Measurements from ENCODE around the gene EIF4E1B.

- TF ChIP-seq POLR2A (IDR thresholded peaks at IDR 0.05; ENCODE audit: low read depth, low read length) (no peak), POLR2AphosphoS5 (IDR thresholded peaks at IDR 0.05; ENCODE audit: low read depth, low read length) (no peak), TAF1 (IDR thresholded peaks at IDR 0.05; ENCODE audit: low read depth, low read length) (no peak), SPI1 (IDR thresholded peaks at IDR 0.05; ENCODE audit: low read depth, low read length) (no peak), PAX5 (IDR thresholded peaks at IDR 0.05; ENCODE audit: insufficient read depth, low read length, severe bottlenecking) (no peak), POU2F2 (IDR thresholded peaks at IDR 0.05; ENCODE audit: low read depth, low read length) (no peak)
Measured at GRCh38 chr5:176614805-176615478, 15.5 kb upstream of the EIF4E1B start.
